Esophagus muscularis mucosa (tissue), 4 donors: ENCODE measurements around the gene PIK3C2G. TPM values are rescaled to one million over a fixed set of nuclear protein-coding genes. Genes with fewer than 3 reads are reported as not detected.

Experiments used
- DNase-seq: peaks from one replicate; pipeline ENCODE4 v3.0.0-alpha.2; 2017; ENCODE audit errors: extremely low spot score
- H3K27ac ChIP-seq, 4 donors: fragments of 200-600 bp; sonication (generic); replicated peaks in 1 of 4; 1 replicate in 3 of 4; 2 replicates in 1 of 4; pipeline ENCODE4 v1.5.1; 2016 to 2019; ENCODE audit warnings: mild to moderate bottlenecking in 1 of 4
- H3K27me3 ChIP-seq, 4 donors: fragments of 200-600 bp; sonication (generic); one replicate each; pipeline versions ENCODE4 v1.5.1 to v1.6.0; 2016 to 2019
- H3K36me3 ChIP-seq, 4 donors: fragments of 200-600 bp; sonication (generic); one replicate each; pipeline ENCODE4 v1.5.1; 2016 to 2019
- H3K4me1 ChIP-seq, 4 donors: fragments of 200-600 bp; sonication (generic); one replicate each; pipeline ENCODE4 v1.5.1; 2016 to 2019
- H3K4me3 ChIP-seq, 4 donors: fragments of 200-600 bp; sonication (generic); 1 replicate in 2 of 4; 2 replicates in 2 of 4; pipeline ENCODE4 v1.5.1; 2016 to 2019; ENCODE audit warnings: mild to moderate bottlenecking in 4 of 4, moderate library complexity in 1 of 4
- H3K9me3 ChIP-seq, 4 donors: fragments of 200-600 bp; sonication (generic); 1 replicate in 3 of 4; 2 replicates in 1 of 4; pipeline ENCODE4 v1.5.1; 2016 to 2019
- EP300 ChIP-seq: sonication (generic); formaldehyde crosslinking; IDR thresholded peaks from one replicate; pipeline ENCODE4 v1.6.1; 2017; ENCODE audit warnings: antibody characterized with exemption
- POLR2A ChIP-seq: fragments of 450-650 bp; IDR thresholded peaks from one replicate; pipeline ENCODE4 v1.6.1; 2017; ENCODE audit warnings: antibody characterized with exemption, moderate library complexity, mild to moderate bottlenecking, low read depth
- POLR2AphosphoS5 ChIP-seq, 2 donors: sonication (generic); formaldehyde crosslinking; IDR thresholded peaks; one replicate each; pipeline ENCODE4 v1.6.1; 2017; ENCODE audit warnings: antibody characterized with exemption in 2 of 2
- WGBS: methylation state at CpG from one replicate; pipeline ENCODE4 v1.1.5; 2018; 5-methylcytosine and 5-hydroxymethylcytosine counted together
- intact Hi-C: fragments of 100-400 bp; cut with DNase I; formaldehyde crosslinking; loops from one replicate; pipeline ENCODE4 v1.15.1; 2023
- total RNA-seq, 4 donors: library from RNA; depleted of rRNA; stranded (reverse); fragments of >200 nt; gene quantifications; one replicate each; pipeline versions ENCODE4 v1.1.0 to v1.2.1, GENCODE V29; 2016
- TF ChIP-seq, protein P1 (sequence below), 3 experiments: fragments of 200-600 bp in 2 of 3; fragments of 450-650 bp in 1 of 3; sonication (generic) in 2 of 3; IDR thresholded peaks; one replicate each; pipeline ENCODE4 v1.5.1; 2017 to 2019; ENCODE audit warnings: antibody characterized with exemption in 3 of 3, mild to moderate bottlenecking in 2 of 3, moderate library complexity in 1 of 3

PIK3C2G gene
- total RNA-seq, 4 donors from 2014 or later, result 0.06 to 1.2 (median 0.61) TPM

DNA sequence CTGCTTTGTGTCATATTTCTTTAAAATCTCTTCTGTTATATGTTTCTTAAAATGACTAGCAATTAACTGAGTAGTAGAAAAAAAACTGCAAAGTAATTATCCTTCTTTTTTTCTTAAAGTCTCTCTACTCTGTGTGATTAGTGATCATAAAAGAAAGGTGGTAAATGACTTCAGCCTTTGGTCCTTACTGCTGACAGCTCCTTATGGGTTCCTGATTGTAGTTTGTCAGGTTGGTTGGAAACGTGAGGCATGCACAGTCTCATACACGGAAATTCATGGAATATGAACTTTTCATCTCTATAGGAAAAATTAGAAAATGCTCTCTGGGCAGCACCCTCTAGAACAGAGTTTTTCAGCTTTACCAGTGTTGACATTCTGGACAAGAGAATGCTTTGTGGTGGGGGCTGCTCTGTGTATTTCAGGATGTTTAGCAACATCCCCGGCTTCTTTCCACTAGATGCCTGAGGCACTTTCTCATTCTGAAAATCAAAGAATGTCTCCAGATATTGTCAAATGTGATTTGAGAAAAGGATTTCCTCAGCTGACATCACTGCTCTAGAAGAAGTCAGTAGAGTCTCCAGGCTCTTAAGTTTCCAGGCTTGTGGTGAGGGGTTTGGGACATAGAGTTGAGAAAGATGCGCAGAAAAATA is 121.0 kb downstream of the PIK3C2G start:
- Histone ChIP-seq H3K36me3 (no peaks in the 10 kb centered on the region), H3K4me3 (no peak overlapping the region), H3K9me3 (no peaks in the 10 kb centered on the region), H3K27me3 (no peaks in the 10 kb centered on the region), H3K27ac (peak overlapping the region; percentile 7 to 71 (median 57)), H3K4me1 (peaks cover 5 to 22% (median 19%) of the 10 kb centered on the region in 4 donors)
- WGBS, result 69% methylated on average over 4 of the region's 4 CpGs
- intact Hi-C loops, result no loop called here
- DNase-seq, result no peak
- no peak for TF ChIP-seq POLR2A
- TF ChIP-seq EP300, result no peak
- no peak for TF ChIP-seq POLR2AphosphoS5 (IDR thresholded peaks at IDR 0.05)
- TF ChIP-seq, protein P1, sequence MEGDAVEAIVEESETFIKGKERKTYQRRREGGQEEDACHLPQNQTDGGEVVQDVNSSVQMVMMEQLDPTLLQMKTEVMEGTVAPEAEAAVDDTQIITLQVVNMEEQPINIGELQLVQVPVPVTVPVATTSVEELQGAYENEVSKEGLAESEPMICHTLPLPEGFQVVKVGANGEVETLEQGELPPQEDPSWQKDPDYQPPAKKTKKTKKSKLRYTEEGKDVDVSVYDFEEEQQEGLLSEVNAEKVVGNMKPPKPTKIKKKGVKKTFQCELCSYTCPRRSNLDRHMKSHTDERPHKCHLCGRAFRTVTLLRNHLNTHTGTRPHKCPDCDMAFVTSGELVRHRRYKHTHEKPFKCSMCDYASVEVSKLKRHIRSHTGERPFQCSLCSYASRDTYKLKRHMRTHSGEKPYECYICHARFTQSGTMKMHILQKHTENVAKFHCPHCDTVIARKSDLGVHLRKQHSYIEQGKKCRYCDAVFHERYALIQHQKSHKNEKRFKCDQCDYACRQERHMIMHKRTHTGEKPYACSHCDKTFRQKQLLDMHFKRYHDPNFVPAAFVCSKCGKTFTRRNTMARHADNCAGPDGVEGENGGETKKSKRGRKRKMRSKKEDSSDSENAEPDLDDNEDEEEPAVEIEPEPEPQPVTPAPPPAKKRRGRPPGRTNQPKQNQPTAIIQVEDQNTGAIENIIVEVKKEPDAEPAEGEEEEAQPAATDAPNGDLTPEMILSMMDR (IDR thresholded peaks at IDR 0.05), result no peak

DNA sequence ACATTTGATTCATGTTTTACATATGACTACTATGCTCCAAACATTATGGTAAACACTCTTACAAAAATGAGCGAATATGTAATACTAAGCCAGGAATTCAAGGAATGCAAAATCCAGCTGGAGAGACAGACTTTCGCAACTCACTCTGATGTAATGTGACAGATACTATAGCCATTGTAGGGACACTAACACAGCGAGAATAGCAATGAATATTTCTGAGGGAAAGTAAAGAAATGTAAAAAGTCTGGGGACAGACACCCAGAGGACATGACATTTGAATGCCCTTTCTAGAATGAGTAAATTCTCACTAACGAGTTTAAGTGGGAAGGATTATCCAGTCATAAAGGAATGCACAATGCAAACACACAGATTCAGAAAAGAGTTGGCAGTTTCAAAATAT is 121.9 kb downstream of the PIK3C2G start:
- TF ChIP-seq POLR2AphosphoS5 (IDR thresholded peaks at IDR 0.05) (peak in 1 of 2 donors; percentile 50), EP300 (no peak), POLR2A (no peak)
- TF ChIP-seq, protein P1 (IDR thresholded peaks at IDR 0.05), result no peak
- no peak for DNase-seq
- Histone ChIP-seq H3K36me3 (no peaks in the 10 kb centered on the region), H3K27ac (peak overlapping the region; percentile 7 to 71 (median 57)), H3K4me1 (peaks cover 5 to 22% (median 19%) of the 10 kb centered on the region in 4 donors), H3K9me3 (no peaks in the 10 kb centered on the region), H3K27me3 (no peaks in the 10 kb centered on the region), H3K4me3 (peak overlapping the region in 1 of 4 donors; percentile 24)
- 29% methylated on average over 4 of the region's 4 CpGs for WGBS
- intact Hi-C loops, result no loop called here

DNA sequence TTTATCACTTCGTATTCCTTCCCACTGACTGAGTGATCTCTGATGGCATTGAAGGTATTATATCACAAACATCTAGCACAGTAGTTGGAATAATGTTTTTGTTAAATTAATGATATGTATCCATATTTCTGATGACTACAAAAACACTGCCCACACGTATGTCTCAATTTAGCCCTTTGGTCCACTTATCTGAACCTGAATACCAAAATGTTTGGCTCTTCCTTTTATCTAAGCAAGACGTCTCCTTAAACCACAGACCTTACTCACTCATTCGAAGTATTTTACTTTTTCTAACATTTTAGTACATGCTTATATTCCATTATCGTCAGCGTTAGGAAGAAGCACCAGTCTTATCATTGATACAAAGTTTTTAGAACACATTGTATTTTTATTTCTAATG is 126.4 kb downstream of the PIK3C2G start:
- 81% methylated on average over 6 of the region's 6 CpGs for WGBS
- Histone ChIP-seq H3K4me3 (no peak overlapping the region), H3K36me3 (no peaks in the 10 kb centered on the region), H3K4me1 (peaks cover 5 to 14% (median 11%) of the 10 kb centered on the region in 4 donors), H3K9me3 (no peaks in the 10 kb centered on the region), H3K27ac (no peak overlapping the region), H3K27me3 (no peaks in the 10 kb centered on the region)
- intact Hi-C loops, result no loop called here
- TF ChIP-seq EP300 (no peak), POLR2A (no peak), POLR2AphosphoS5 (IDR thresholded peaks at IDR 0.05) (no peak)
- TF ChIP-seq, protein P1 (IDR thresholded peaks at IDR 0.05), result no peak
- no peak for DNase-seq

DNA sequence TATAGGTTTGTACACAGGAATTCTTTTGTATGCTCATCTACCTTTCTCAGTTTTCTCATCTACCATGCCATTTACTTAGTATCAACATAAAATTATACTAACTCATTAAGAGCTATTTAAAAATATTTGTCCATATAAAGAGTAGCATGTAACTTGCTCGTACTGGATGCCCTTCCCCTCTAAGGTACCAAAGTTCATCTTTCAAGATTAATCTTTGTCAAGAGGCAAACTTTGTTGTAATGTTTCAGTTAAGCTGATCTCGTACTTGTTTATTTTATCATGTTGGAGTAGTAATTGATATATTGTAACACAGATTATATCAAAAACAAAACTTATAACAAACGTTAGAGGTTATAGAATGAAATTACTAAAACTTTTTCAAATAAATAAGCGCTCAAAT is 128.5 kb downstream of the PIK3C2G start:
- H3K27me3 ChIP-seq, result no peaks in the 10 kb centered on the region
- H3K9me3 ChIP-seq, result no peaks in the 10 kb centered on the region
- DNase-seq, result no peak
- H3K4me1 ChIP-seq, result no peaks in the 10 kb centered on the region
- H3K27ac ChIP-seq, result no peak overlapping the region
- WGBS, result 62% methylated on average over 4 of the region's 4 CpGs
- no peak for TF ChIP-seq EP300
- no peak for TF ChIP-seq POLR2A
- no peak for TF ChIP-seq POLR2AphosphoS5 (IDR thresholded peaks at IDR 0.05)
- TF ChIP-seq, protein P1 (IDR thresholded peaks at IDR 0.05), result no peak
- no peaks in the 10 kb centered on the region for H3K36me3 ChIP-seq
- intact Hi-C loops, result no loop called here
- no peak overlapping the region for H3K4me3 ChIP-seq

DNA sequence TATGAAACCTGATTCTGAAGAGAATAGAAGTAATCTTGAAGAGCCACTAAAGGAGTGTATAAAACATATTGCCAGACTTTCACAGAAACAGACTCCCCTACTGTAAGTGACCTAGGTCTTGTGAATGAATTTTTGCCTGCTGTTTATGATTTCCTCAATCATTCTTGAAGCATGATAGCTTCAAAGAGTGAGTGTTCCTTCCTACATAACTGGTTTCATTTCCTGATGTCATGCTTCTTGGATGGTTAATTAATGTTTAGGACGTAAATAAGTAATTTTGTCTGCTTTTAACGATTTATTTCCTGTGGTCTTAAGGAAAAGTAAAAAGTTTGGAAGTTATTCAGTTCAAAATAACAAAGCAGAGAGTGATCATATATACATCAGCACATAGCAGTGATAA is 129.8 kb downstream of the PIK3C2G start:
- H3K4me1 ChIP-seq, result no peaks in the 10 kb centered on the region
- H3K27me3 ChIP-seq, result no peaks in the 10 kb centered on the region
- no peaks in the 10 kb centered on the region for H3K9me3 ChIP-seq
- TF ChIP-seq POLR2AphosphoS5 (IDR thresholded peaks at IDR 0.05) (no peak), POLR2A (no peak), EP300 (no peak)
- TF ChIP-seq, protein P1 (IDR thresholded peaks at IDR 0.05), result no peak
- WGBS, result 60% methylated on average over 2 of the region's 2 CpGs
- no peak for DNase-seq
- intact Hi-C loops, result no loop called here
- H3K36me3 ChIP-seq, result no peaks in the 10 kb centered on the region
- no peak overlapping the region for H3K4me3 ChIP-seq
- no peak overlapping the region for H3K27ac ChIP-seq
